Measurements from ENCODE around the gene RAMACL.

- TF ChIP-seq CTCF (IDR thresholded peaks at IDR 0.05) (no peak), REST (IDR thresholded peaks at IDR 0.05; ENCODE audit: insufficient read depth in 1 of 2, low read depth in 2 of 2, low read length in 1 of 2) (no peak)
Measured at GRCh38 chr6:166587631-166588413, 1.3 kb upstream of the RAMACL start.
